Bone marrow (tissue), 2 donors: ENCODE results near the gene MLEC.
"Not testable (repeated sequence)": the region's sequence is repeated elsewhere in the genome, so short reads cannot be mapped to it uniquely, and the experiment has no call there.

Experiments used
- DNase-seq, 2 donors: peaks; one replicate each; lab custom pipeline; 2025; lab: John Stamatoyannopoulos, UW

The MLEC gene

GRCh38 chr12:120721866-120722265 is 34.9 kb downstream of the MLEC start:
- no peak for DNase-seq

DNA sequence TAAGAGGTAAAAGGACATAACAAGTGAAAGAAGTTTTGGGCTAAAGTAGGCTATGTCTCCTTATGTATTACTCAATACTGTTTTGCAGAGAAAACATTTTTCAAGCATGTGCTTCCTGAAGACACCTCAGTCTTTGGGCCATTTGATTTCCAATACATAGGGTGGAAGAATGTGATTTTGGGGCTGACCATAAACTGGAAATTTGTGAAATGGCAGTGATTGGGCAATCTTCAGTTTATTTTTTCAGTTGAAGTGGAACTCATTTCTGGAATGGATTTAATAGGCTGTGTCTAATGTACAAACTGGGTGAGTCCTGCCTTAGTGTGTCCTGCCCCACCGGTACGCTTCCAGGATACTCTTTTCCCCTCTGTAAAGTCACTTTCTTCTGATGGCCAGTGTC is 35.8 kb downstream of the MLEC start:
- DNase-seq = no peak

- DNase-seq = no peak
Observed at GRCh38 chr12:120724720-120725119, 37.8 kb downstream of the MLEC start.

DNA sequence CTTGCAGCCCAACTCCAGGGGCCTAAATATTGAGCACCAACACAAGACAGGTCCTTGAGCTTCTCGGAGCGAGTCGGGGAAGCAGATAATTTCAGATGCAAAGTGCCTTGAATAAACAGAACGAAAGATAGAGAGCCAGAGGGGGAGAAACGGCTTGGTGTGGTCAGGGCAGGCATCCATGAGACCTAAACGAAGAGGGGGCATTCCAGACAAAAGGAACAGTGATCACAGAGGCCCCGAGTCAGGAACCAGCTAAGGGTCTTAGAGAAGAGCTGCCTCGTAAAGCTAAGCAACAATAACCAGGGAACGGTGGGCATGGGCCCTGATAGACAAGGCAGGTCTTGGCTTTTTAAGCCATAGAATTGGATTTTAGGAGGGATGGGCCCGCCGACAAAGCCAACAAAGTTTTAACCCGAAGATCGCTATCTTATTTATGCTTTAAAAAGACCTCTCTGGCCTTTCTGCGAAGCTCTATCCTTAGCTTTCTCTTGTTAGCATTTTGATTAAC is 38.3 kb downstream of the MLEC start:
- no peak for DNase-seq

DNA sequence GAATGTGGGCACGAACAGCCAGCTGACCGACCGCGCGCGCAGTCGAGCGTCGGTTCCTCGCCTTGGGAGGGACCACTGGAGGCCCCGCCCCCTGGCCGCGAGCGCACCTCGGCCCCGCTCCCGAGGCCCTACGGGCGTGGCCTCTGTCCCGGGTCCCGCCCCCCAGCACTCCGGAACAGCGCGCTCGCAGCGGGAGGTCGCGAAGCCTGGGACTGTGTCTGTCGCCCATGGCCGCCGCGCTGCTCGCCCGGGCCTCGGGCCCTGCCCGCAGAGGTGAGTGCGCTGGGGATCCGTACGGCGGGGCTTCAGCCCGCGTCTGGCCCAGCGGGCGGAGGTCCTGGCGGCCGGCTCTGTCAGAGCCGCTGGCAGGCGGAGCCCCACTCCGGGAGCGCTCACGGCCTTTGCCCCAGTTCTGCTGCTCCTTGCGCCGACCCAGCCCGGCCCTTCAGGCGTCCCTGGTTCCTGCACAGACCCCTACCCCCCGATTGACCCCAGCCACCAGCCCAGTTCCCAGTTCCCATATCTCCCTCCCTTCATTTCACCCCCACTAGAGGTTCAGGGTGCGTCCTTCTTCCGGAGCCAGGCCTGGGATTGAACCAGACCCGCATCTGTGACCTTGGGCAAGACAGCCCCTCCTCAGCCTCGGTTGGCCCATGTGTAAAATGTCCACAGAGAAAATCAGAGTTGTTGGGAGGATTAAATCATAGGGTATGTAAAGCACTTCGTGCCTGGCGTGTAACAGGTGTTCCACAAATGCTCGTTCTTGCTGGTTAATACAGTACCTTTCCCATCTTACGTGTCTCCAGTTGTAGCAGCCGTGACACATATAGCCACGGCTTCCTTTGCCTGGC is 38.9 kb downstream of the MLEC start, which contains the start of gene ACADS:
Gene ACADS, plus strand, starts transcription at position 168 of the 851 bp plus-strand sequence. Its CDS starts 60 bp downstream, at position 228.
- DNase-seq = peak; percentile 47 to 63

GRCh38 chr12:120726510-120726793 is 39.5 kb downstream of the MLEC start:
- DNase-seq = no peak

- no peak for DNase-seq
Observed at GRCh38 chr12:120726961-120727360, 40.0 kb downstream of the MLEC start.

DNA sequence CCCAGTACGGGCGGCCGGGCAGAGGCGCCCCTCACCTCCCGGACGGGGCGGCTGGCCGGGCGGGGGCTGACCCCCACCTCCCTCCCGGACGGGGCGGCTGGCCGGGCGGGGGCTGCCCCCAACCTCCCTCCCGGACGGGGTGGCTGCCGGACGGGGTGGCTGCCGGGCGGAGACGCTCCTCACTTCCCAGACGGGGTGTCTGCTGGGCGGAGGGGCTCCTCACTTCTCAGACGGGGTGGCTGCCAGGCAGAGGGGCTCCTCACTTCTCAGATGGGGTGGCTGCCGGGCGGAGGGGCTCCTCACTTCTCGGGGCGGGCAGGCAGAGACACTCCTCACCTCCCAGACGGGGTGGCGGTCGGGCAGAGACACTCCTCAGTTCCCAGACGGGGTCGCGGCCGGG is 45.2 kb downstream of the MLEC start:
- DNase-seq = not testable (repeated sequence)

DNA sequence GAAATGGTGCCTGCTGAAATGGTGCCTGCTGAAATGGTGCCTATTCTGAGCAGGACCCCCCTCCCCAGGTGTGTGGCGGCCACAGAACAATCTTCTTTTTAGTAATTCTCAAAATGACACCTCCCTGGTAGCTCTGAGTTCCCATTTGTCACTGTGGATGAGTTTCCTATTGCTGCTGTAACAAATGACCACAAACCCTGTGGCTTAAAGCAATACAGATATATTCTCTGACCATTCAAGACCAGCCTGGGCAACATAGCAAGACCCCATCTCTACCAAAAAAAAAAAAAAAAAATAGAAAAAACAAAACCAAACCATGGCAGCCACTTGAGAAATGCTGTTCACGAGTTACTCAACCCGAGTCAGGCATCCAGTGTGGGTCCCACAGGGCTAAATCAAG is 46.6 kb downstream of the MLEC start:
- no peak for DNase-seq

- no peak for DNase-seq
Observed at GRCh38 chr12:120734210-120734609, 47.3 kb downstream of the MLEC start.

DNA sequence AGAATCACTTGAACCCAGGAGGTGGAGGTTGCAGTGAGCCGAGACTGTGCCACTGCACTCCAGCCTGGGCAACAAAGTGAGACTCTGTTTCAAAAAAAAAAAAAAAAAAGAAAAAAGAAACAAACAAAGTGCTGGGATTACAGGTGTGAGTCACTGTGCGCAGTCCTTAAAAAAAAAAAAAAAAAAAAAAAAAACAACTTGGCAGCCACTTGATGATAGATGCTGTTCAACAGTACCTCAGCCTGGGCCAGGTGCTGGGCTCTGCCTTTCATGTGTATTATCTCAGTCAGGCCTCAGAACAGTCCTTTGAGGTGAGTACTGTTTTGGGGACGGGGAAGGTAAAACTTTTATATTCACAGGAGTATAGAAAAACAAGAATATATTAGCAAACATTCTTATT is 48.2 kb downstream of the MLEC start:
- no peak for DNase-seq

- no peak for DNase-seq
Observed at GRCh38 chr12:120736404-120737331, 49.7 kb downstream of the MLEC start.

DNA sequence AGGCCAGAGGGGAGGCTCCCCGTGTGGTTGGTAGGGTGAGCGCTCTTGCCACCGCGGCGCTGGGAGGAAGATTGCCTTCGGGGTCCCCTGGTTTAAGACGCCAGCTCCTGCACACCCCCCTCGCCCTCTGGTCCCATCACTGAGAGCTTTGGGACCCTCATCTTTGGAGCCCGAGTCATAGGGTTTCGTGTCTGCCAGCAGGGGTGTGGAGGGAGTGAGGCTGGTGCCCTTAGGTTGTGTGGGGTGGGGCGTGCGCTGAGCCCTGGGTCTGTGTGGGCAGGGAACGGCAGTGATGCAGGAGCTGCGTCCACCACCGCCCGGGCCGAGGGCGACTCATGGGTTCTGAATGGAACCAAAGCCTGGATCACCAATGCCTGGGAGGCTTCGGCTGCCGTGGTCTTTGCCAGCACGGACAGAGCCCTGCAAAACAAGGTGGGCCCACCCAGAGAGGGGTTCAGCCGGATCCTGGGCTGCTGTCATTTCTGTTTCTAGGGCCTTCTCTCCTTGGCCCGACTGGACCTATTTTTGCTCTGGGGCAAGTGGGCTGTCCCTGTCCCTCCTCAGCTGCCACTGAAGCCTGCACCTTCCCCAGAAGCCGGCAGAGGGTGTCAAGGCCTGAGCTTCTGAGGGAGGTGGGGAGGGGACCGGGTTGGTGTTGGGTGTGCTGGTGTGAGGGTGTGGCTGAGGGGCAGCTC is 50.8 kb downstream of the MLEC start:
- DNase-seq = no peak

DNA sequence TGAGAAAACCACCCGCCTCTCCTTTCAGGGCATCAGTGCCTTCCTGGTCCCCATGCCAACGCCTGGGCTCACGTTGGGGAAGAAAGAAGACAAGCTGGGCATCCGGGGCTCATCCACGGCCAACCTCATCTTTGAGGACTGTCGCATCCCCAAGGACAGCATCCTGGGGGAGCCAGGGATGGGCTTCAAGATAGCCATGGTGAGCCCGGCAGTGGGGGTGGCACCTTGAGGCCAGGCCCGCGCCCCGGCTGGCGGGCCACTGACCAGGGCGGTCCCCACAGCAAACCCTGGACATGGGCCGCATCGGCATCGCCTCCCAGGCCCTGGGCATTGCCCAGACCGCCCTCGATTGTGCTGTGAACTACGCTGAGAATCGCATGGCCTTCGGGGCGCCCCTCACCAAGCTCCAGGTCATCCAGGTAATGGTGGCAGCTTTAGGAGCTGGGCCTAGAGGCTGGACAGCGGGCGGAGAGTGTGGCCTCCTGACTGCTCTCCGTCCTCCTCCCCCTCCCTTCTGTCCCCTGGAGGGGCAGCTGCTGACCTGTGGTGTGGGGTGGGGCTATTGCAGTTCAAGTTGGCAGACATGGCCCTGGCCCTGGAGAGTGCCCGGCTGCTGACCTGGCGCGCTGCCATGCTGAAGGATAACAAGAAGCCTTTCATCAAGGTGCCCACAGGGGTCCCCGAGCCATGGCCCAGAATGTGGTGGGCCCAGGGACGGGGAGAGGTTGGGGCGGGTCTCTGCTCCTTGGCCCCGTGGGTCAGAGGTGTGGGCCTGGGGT is 51.5 kb downstream of the MLEC start:
- no peak for DNase-seq

DNA sequence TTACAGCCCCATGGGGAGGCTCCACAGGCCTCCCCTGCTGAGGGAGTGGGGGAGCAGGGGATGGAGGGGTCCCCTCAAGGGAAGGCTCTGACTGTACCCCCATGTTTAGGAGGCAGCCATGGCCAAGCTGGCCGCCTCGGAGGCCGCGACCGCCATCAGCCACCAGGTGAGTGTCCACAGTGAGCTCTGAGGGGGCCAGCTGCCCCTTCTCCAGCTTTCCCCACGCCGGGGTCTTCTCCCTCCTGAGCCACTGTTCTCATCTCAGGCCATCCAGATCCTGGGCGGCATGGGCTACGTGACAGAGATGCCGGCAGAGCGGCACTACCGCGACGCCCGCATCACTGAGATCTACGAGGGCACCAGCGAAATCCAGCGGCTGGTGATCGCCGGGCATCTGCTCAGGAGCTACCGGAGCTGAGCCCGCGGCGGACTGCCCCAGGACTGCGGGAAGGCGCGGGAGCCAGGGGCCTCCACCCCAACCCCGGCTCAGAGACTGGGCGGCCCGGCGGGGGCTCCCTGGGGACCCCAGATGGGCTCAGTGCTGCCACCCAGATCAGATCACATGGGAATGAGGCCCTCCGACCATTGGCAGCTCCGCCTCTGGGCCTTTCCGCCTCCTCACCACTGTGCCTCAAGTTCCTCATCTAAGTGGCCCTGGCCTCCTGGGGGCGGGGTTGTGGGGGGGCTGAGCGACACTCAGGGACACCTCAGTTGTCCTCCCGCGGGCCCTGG is 52.2 kb downstream of the MLEC start:
- no peak for DNase-seq

GRCh38 chr12:120739821-120740613 is 53.1 kb downstream of the MLEC start:
- DNase-seq = no peak

DNA sequence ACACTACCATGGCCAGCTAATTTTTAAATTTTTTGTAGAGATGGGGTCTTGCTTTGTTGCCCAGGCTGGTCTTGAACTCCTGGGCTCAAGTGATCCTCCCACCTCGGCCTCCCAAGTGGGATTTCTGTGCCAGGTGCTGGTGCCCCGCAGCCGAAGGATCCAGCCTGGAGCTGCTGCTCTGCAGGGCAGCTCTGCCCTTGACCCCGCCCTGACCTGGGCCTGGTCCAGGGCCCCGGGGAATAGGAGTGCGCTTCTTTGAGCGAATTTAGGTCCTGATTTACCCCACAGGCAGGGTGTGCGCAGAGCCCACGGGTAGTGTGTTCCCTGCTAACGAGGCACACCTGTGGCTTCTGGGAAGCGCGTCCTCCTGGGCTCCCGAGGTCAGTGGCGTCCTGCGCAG is 53.9 kb downstream of the MLEC start:
- DNase-seq = no peak

- no peak for DNase-seq
Observed at GRCh38 chr12:120741476-120742421, 54.8 kb downstream of the MLEC start.
